GM19372 (cell line): ENCODE results near the gene ACOXL.
A peak's percentile ranks its signal among the peaks of the same experiment; 100 is the strongest.

Experiments used
- ATAC-seq: cut with Tn5 transposase; IDR thresholded peaks from one replicate; pipeline ENCODE4 v1.9.1; 2021; ENCODE audit warnings: mild to moderate bottlenecking, low read depth, moderate library complexity; ENCODE audit not compliant: unreplicated experiment

ACOXL gene

GRCh38 chr2:110718382-110718781 is 14.0 kb upstream of the ACOXL start:
- ATAC-seq, result no peak

GRCh38 chr2:110718990-110719389 is 13.4 kb upstream of the ACOXL start:
- ATAC-seq, result no peak

- ATAC-seq, result no peak
Observed at GRCh38 chr2:110720547-110720946, 11.8 kb upstream of the ACOXL start.

- no peak for ATAC-seq
Observed at GRCh38 chr2:110724820-110725219, 7.6 kb upstream of the ACOXL start.

- no peak for ATAC-seq
Observed at GRCh38 chr2:110725370-110725769, 7.0 kb upstream of the ACOXL start.

GRCh38 chr2:110725859-110726258 is 6.5 kb upstream of the ACOXL start:
- ATAC-seq, result no peak

- no peak for ATAC-seq
Observed at GRCh38 chr2:110726285-110726684, 6.1 kb upstream of the ACOXL start.

- no peak for ATAC-seq
Observed at GRCh38 chr2:110727923-110728322, 4.5 kb upstream of the ACOXL start.

- ATAC-seq, result no peak
Observed at GRCh38 chr2:110729106-110729505, 3.3 kb upstream of the ACOXL start.

GRCh38 chr2:110731064-110731463 is 1.3 kb upstream of the ACOXL start:
- no peak for ATAC-seq

GRCh38 chr2:110735366-110735765 is 3.0 kb downstream of the ACOXL start:
- no peak for ATAC-seq

- no peak for ATAC-seq
Observed at GRCh38 chr2:110737783-110738182, 5.4 kb downstream of the ACOXL start.

- no peak for ATAC-seq
Observed at GRCh38 chr2:110740747-110741349, 8.5 kb downstream of the ACOXL start.

- no peak for ATAC-seq
Observed at GRCh38 chr2:110741491-110741980, 9.2 kb downstream of the ACOXL start.

- no peak for ATAC-seq
Observed at GRCh38 chr2:110742412-110742811, 10.0 kb downstream of the ACOXL start.

- ATAC-seq, result no peak
Observed at GRCh38 chr2:110743600-110743999, 11.2 kb downstream of the ACOXL start.

GRCh38 chr2:110744429-110744828 is 12.1 kb downstream of the ACOXL start:
- no peak for ATAC-seq

- ATAC-seq, result no peak
Observed at GRCh38 chr2:110745048-110745447, 12.7 kb downstream of the ACOXL start.

GRCh38 chr2:110746586-110747521 is 14.5 kb downstream of the ACOXL start:
- ATAC-seq, result no peak

- no peak for ATAC-seq
Observed at GRCh38 chr2:110747522-110748488, 15.4 kb downstream of the ACOXL start.

- peak; percentile 94 for ATAC-seq
Observed at GRCh38 chr2:110748489-110748867, 16.1 kb downstream of the ACOXL start.
